ENCODE data around the gene ATP8A2.

- TF ChIP-seq CTCF (conservative IDR thresholded peaks at IDR 0.05) (no peak), ZFX (IDR thresholded peaks at IDR 0.05) (no peak)
These were observed 675.3 kb downstream of the ATP8A2 start for GRCh38 chr13:26047040-26047439.
